Kasumi-1 (cell line): ENCODE data around the gene FAM228A.
"Not testable (repeated sequence)": the region's sequence is repeated elsewhere in the genome, so short reads cannot be mapped to it uniquely, and the experiment has no call there.

ENCODE experiments used
- DNase-seq, 2 experiments: peaks; one replicate each; lab custom pipeline; 2025; lab: John Stamatoyannopoulos, UW

Gene FAM228A

DNA sequence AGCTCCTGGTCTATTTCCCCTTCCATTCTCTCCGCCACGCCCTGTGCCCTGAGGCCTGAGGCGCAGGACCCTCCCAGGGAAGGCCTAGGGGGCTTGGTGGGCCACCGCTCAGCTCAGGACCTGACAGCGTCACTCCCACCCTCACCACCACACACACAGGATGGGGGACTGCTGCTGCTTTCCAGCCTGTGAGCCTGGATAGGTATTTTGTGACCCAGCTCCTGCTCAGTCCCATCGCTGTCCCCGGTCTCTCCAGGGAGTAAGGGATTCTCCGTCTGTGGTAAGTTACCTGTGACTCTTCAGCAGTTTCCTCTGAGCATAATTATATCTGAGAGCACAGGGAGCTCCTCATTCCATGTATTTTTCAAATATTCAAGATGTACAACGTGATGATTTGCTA, 16.3 kb downstream of the FAM228A start:
- no peak for DNase-seq

- no peak for DNase-seq
These were observed 17.0 kb downstream of the FAM228A start for GRCh38 chr2:24191848-24192247.

- DNase-seq, result not testable (repeated sequence)
These were observed 22.4 kb downstream of the FAM228A start for GRCh38 chr2:24197213-24197612.

DNA sequence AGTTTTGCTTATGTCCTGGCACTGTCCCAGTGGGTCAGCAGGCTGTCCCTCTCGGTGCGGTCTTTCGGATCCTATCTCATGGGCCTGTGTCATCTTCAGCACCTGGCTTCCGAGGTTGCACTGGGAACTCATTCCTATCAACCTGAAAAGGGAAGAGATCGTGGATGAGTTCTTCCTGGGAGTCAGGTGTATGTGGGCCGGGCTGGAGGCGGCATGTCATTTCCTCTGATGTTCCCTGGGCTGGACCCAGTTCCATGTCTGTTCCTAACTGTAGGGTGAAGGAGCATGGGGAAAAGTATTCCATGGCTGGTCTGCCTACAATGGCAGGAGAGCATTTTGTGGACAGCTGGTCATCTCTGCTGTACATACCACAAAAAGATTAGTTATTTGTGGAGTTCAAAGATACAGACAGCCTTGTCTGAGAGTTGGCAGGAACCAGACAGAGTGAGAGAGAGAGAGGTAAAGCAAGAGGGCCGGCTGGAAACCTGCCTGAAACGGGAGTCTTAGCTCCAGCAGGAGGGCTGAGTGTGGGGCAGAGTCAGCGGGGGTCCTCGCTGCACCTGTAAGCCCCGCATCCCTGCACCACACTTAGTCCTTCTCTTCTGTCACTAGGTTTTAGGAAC, 25.2 kb downstream of the FAM228A start:
- no peak for DNase-seq

GRCh38 chr2:24200799-24201198, 25.9 kb downstream of the FAM228A start:
- no peak for DNase-seq

DNA sequence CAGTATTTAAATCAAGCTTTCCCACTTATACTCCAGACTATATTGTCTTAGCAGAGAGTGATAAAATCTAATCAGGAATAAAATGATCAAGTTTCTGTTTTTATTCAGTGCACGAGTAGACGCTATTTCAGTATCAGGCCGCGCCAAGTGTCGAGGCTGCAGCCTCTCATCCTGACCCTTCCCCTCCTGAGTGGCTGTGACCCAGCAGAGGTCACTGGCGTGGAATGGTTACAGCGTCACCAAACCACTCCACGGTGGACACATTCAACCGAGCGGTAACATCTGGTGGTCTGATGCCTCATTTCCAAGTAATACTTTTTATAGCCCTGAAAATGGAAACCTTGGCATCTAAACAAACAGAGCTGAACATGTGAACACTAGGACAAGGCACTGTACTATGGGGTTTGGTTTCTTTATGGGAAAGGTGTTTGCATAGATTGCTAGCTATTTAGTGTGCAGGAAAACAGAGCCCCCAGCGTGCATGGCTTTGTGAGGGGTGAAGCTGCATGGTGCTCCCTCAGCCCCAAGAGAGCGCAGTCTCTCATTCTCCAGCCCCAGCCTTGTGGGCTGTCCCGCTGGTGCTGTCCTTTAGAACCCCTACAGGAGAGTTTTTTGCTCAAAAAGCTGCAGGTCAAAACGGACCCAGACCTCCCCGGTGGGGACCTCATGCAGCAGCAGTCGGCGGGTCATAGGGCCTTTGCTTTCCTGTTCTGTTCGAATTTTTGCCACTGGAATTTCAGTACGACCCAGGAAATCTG, 28.4 kb downstream of the FAM228A start:
- DNase-seq, result no peak

DNA sequence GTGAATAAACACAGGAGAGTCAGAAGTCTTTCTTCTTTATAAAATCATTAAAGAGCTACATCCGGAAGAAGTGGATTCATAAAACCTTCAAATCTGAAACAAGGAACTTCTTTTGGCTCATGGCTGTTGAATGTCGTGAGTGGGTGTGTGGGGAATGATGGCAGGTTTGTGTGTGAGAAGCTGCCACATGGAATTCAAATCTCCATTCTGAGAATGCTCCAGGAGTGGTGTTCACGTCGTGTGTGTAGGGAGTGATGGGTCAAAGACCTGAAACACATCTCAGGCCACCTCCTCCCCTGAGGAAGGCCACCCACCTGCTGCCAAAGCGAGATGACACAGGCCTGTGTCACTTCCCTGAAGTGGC, 28.9 kb downstream of the FAM228A start:
- no peak for DNase-seq

DNA sequence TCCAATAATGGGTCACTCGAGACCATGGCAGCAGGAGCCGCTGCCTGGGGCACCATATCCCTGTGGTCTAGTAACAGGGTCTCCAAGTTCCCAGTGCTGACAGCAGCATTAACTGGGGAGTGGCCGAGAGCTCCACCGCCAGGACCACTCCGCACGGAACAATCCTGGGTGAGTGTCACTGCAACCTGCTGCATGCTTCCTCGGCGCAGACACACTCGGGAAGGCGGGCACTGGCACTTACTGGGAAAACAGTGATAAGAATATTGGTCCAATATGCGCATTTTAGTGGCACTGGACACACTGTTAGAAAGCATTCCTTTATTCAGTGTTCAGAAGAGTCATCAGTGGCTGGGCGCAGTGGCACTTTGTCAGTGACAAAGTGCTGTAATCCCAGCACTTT, 29.7 kb downstream of the FAM228A start:
- DNase-seq, result no peak

- no peak for DNase-seq
These were observed 30.3 kb downstream of the FAM228A start for GRCh38 chr2:24205131-24205530.

DNA sequence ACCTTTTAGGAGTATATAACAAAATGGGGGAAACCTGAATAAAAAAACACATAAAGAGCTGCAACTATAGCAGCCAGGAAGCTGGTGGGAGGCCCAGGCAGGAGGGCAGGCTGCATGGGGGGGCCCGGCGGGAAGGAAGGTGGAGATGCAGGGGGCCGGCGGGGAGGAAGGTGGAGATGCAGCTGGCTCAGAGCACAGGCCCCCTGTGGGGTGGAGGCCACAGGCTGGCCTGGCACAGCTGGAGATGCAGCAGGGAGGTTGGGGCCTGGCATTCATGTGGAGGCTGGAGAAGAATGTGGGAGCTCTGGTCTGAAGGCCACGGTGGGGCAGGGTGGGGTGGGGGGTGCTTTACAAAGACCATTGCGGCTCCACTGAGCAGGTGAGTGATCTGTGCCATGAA, 31.4 kb downstream of the FAM228A start:
- no peak for DNase-seq

- no peak for DNase-seq
These were observed 31.9 kb downstream of the FAM228A start for GRCh38 chr2:24206714-24207113.

- DNase-seq, result no peak
These were observed 32.5 kb downstream of the FAM228A start for GRCh38 chr2:24207359-24207758.

- DNase-seq, result no peak
These were observed 33.6 kb downstream of the FAM228A start for GRCh38 chr2:24208490-24208889.

DNA sequence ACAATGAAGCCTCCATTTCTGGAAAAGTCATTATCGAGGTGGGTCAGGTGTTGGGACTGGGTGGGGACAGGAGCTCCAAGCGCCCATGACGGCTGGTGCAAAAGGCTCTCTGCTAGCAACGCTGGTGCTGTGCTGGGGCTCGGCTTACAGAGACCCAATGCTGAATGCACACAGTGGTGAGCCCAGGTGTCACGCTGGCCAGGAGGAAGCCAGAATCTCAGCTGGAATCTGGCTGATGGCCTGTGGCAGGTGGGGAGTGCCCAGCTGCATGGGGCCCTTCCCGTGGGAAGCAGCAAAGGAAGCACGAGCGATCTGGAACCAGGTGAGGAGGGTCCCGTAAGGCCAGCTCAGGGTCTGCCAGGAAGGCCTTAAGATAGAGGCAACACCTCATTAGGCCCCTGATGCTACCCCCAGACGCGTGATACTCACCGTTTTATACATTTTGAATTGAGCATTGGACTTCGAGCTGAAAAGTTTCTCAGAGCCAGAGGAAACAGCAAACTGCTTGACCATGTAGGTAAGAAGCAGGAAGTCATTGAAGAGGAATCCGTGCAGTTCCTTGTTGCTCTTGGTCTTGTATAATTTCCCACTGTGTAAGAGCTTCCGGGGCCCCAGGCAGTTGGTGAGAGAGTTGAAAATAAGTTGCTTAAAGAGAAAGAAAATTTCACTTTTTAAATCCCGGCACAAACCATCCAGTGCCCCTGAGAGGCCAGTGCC, 34.7 kb downstream of the FAM228A start:
- DNase-seq, result peak in 1 of 2 experiments; percentile 11

DNA sequence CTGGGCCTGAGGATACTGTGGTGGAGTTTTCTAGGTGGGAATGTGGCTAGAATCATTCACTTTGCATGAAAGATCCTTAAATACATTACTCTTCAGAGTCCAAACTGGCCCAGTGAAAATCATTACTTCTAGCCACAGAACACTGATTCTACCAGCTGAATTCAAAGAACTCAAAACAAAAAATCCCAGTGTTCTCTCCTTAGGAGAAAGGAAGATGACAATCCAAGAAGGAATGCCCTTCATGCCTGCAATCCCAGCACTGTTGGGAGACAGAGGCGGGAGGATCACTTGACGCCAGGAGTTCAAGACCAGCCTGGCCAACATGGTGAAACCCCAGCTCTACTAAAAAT, 35.2 kb downstream of the FAM228A start:
- no peak for DNase-seq

- DNase-seq, result no peak
These were observed 35.9 kb downstream of the FAM228A start for GRCh38 chr2:24210723-24211122.

- no peak for DNase-seq
These were observed 36.6 kb downstream of the FAM228A start for GRCh38 chr2:24211408-24211807.

- DNase-seq, result no peak
These were observed 40.0 kb downstream of the FAM228A start for GRCh38 chr2:24214880-24215279.

GRCh38 chr2:24220554-24221291, 45.9 kb downstream of the FAM228A start:
- no peak for DNase-seq

- no peak for DNase-seq
These were observed 46.6 kb downstream of the FAM228A start for GRCh38 chr2:24221343-24222050.

- no peak for DNase-seq
These were observed 48.1 kb downstream of the FAM228A start for GRCh38 chr2:24222946-24223345.
